Neural crest cell (in vitro differentiated cells): ENCODE results near the gene PALMD. TPM values are rescaled to one million over a fixed set of nuclear protein-coding genes. Genes with fewer than 3 reads are reported as not detected.

ENCODE experiments used
- DNase-seq: peaks from one replicate; pipeline ENCODE4 v3.0.0; 2021; ENCODE audit warnings: low read depth, mixed read lengths, low spot score
- H3K27ac Mint-ChIP-seq: one replicate; pipeline ENCODE4 v1.8.0; 2021; ENCODE audit warnings: mild to moderate bottlenecking, mixed read lengths; ENCODE audit not compliant: unreplicated experiment
- H3K27me3 Mint-ChIP-seq: 2 replicates; pipeline ENCODE4 v1.8.0; 2021; ENCODE audit warnings: low read depth, mild to moderate bottlenecking, mixed read lengths
- H3K36me3 Mint-ChIP-seq: 2 replicates; pipeline ENCODE4 v1.8.0; 2021; ENCODE audit warnings: low read depth, mild to moderate bottlenecking, mixed read lengths
- H3K4me1 Mint-ChIP-seq: 2 replicates; pipeline ENCODE4 v1.8.0; 2021; ENCODE audit warnings: mixed read lengths
- H3K4me3 Mint-ChIP-seq: one replicate; pipeline ENCODE4 v1.8.0; 2021; ENCODE audit warnings: mild to moderate bottlenecking, mixed read lengths
- H3K9me3 Mint-ChIP-seq: 2 replicates; pipeline ENCODE4 v1.8.0; 2021; ENCODE audit warnings: mixed read lengths
- total RNA-seq: library from RNA; stranded (reverse); gene quantifications from 2 replicates; pipeline ENCODE4 v1.2.1, GENCODE V29; 2021
- TF ChIP-seq, protein P1 (sequence below): fragments of 200-600 bp; sonication (generic); conservative IDR thresholded peaks from 2 replicates; pipeline ENCODE4 v1.5.0; 2021; ENCODE audit warnings: antibody characterized with exemption, mild to moderate bottlenecking

Gene PALMD
- total RNA-seq, 1 donor from 2014 or later = 0.21 TPM

DNA sequence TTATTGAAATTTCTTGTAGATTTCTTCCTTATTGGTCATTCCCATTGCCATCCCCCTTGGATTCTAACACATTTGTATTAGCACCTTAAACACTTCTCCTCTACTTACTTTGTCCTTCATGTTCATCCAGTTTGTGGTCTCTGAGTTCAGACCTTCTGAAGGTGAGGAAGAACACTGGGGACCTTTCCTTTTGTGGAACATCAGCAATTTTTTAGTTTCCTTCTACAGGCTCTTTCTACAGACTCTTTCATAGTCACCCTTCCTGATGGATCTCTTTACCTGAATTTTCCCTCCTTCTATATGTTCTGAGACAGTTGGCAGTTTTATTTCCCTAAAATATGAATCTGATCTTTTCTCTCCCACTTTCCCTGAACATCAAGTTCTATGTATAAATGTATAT is 4.4 kb upstream of the PALMD start:
- no peak for DNase-seq
- H3K27me3 Mint-ChIP-seq = no peaks in the 10 kb centered on the region
- TF ChIP-seq, protein P1, sequence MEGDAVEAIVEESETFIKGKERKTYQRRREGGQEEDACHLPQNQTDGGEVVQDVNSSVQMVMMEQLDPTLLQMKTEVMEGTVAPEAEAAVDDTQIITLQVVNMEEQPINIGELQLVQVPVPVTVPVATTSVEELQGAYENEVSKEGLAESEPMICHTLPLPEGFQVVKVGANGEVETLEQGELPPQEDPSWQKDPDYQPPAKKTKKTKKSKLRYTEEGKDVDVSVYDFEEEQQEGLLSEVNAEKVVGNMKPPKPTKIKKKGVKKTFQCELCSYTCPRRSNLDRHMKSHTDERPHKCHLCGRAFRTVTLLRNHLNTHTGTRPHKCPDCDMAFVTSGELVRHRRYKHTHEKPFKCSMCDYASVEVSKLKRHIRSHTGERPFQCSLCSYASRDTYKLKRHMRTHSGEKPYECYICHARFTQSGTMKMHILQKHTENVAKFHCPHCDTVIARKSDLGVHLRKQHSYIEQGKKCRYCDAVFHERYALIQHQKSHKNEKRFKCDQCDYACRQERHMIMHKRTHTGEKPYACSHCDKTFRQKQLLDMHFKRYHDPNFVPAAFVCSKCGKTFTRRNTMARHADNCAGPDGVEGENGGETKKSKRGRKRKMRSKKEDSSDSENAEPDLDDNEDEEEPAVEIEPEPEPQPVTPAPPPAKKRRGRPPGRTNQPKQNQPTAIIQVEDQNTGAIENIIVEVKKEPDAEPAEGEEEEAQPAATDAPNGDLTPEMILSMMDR = no peak
- no peaks in the 10 kb centered on the region for H3K9me3 Mint-ChIP-seq
- peaks cover 19% of the 10 kb centered on the region for H3K4me1 Mint-ChIP-seq
- no peak overlapping the region for H3K27ac Mint-ChIP-seq
- no peaks in the 10 kb centered on the region for H3K36me3 Mint-ChIP-seq
- H3K4me3 Mint-ChIP-seq = no peak overlapping the region

DNA sequence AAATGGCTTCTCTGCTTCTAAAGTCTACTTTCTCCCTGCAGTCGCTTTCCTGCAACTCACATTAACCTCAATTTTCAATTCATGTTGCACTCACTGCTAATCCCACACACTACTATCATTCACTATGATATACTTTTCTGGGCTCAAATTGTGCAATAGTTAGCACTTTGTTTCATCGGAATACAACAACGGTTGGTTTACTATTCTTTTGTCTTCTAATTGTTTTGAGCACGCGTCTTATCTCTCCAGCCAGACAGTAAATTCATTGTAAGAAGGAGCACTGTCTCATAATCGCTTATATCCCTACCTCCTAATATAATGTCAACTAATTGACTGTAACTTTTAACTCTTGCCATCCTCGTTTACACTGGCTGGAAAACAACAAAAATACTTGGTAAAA is 3.9 kb upstream of the PALMD start:
- DNase-seq = no peak
- Mint-ChIP-seq H3K4me1 (peaks cover 23% of the 10 kb centered on the region), H3K4me3 (no peak overlapping the region), H3K27ac (no peak overlapping the region), H3K36me3 (no peaks in the 10 kb centered on the region), H3K27me3 (no peaks in the 10 kb centered on the region), H3K9me3 (no peaks in the 10 kb centered on the region)
- TF ChIP-seq, protein P1 = no peak

DNA sequence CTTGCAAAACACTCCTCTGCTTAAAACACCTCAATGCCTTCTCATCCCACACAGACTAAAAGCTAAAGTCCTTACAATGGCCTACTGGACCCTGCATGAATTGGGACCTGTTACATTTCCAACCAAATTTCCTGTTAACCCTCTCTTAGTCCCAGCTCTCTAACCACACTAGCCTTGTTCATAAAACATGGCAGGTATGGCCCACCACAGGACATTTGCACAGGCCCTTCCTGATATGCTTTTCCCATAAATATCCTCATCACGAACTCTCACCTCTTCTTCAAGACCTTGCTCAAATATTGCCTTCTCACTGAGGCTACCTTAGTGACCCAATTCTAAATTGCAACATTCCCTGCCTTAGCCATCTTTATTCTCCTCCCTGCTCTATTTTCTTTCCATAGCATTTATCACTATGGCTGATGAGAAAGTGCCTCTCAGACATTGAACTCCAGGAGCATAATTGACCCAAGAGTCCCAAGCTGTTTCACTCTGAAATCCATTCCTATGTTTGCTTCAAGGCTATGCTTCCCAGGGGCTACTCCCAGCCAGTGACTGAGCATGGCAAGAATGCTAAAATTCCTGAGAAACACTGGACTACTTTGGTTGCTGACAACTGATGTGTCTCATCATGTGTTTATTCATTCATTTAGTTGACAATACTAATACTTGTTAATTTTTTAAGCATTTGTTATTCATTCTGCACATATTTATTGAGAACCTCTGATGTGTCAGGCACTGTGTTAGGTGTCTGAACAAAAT is 2.7 kb upstream of the PALMD start:
- H3K27me3 Mint-ChIP-seq = no peaks in the 10 kb centered on the region
- no peak overlapping the region for H3K27ac Mint-ChIP-seq
- H3K4me1 Mint-ChIP-seq = peaks cover 30% of the 10 kb centered on the region
- H3K4me3 Mint-ChIP-seq = no peak overlapping the region
- no peaks in the 10 kb centered on the region for H3K9me3 Mint-ChIP-seq
- DNase-seq = no peak
- H3K36me3 Mint-ChIP-seq = no peaks in the 10 kb centered on the region
- TF ChIP-seq, protein P1 = no peak

DNA sequence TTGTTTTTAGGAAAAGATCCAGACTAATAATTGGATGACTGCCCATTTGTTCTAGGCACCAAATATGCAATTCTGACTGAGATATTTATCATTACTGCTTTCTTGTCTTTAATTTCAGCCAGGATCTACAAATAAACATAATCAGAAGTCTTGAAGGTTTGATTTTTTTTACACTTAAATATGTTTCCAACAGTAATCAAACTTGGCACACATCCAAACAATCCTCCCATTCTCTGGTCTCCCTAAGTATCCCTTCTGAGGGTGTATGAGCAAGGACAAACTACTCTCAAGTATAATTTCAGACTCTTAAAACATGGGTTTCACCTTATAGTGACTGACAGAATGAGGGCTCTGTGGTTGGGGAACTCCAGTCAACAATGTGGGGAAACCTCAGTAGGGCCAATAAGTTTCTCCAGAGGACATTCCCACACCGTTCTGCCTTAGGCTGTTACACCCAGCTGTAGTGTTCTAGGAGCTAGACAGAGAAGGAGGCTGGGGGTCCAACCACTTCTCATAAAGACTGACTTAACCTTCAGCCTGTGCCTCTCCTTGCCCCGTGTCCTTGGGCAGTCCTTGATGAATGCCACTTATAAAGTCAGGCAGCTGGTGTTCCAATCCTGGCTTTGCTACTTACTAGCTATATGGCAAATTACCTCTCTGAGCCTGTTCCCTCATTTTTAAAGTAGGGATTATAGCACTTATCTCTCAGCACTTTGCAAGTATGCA is 1.5 kb upstream of the PALMD start:
- DNase-seq = no peak
- Mint-ChIP-seq H3K27ac (no peak overlapping the region), H3K4me3 (no peak overlapping the region), H3K36me3 (no peaks in the 10 kb centered on the region), H3K9me3 (no peaks in the 10 kb centered on the region), H3K27me3 (no peaks in the 10 kb centered on the region), H3K4me1 (peaks cover 28% of the 10 kb centered on the region)
- TF ChIP-seq, protein P1 = no peak

DNA sequence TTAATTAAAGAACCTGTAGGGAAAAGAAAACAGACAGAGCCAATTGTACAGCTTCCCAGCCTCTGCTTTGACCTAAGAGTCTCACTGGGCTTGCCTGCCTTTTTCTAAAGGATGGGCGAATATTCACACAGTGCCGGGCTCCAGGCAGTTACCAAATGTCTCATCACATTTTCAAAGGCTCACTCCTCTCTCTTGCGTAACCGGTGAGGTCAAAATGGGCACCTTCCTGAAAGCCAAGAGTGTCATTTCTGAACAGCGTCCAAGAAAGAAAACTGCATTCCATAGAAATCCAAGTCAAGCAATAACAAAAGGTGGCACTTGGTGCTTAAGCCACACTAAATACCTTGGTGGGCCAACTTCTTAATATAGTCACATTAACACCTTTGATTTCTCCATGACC is 710 bp upstream of the PALMD start:
- no peak for DNase-seq
- Mint-ChIP-seq H3K4me3 (no peak overlapping the region), H3K27me3 (no peaks in the 10 kb centered on the region), H3K4me1 (peaks cover 30% of the 10 kb centered on the region), H3K36me3 (no peaks in the 10 kb centered on the region), H3K27ac (no peak overlapping the region), H3K9me3 (peaks cover under 1% of the 10 kb centered on the region)
- TF ChIP-seq, protein P1 = no peak
